GM18868 (cell line): ENCODE measurements around the gene CNDP1.
"Not testable (repeated sequence)": the region's sequence is repeated elsewhere in the genome, so short reads cannot be mapped to it uniquely, and the experiment has no call there.

Source experiments
- ATAC-seq: cut with Tn5 transposase; IDR thresholded peaks from one replicate; pipeline ENCODE4 v1.9.1; 2021; ENCODE audit warnings: mild to moderate bottlenecking, moderate library complexity; ENCODE audit not compliant: unreplicated experiment

The CNDP1 gene

DNA sequence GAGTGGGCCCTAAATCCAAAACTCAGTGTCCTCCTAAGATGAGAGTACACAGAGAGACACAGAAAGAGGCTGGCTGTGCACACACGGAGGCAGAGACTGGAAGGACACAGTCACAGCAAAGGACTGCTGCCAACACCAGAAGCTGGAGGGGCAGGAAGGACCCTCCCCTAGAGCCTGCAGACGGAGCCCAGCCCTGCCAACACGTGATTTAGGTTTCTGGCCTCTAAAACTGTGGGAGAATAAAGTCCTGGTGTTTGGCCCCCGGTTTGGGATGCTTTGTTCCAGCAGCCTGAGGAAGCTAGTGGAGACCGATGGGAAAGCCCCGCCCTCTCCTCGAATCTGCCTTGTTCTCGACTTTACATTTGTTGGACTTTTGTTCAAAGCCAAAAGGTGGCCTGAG, 10.6 kb downstream of the CNDP1 start:
- ATAC-seq: no peak

GRCh38 chr18:74546007-74546406, 11.7 kb downstream of the CNDP1 start:
- ATAC-seq: no peak

DNA sequence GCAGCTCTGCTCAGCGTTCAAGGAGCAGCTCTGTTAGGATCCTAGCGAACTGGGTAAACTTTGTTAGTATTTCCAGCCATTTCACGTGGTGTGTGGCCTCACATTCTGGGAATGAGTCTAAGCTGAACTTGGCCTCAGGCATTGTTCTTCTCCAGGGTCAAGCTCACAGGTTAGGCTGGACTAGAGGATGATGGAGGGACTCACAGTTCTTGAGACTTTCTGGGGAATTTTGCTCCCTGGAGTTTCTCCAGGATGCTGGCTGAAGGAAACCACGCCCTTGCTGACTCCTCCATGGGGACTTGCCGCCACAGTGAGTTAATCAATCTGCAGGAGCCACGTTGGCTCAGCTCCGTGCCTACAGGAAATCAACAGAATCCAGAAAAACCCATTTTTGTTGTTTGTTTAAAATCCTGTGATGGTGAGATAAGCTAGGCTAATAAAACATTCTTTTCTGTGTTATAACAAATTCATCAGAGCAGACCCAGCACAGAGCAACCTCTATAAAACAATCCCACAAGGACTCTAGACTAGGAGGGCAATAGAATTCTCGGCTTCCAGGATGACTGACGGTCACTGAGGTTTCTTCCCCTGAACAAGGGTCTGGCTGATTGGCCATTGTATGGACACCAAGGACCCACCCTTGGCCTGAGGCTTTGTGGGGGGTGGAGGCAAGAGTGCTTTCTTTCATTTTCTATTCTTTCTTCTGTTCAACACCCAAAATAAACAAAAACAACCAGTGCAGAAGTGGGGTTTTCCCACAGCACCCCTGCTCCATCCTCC, 12.6 kb downstream of the CNDP1 start:
- no peak for ATAC-seq

- no peak for ATAC-seq
These were observed 13.6 kb downstream of the CNDP1 start for GRCh38 chr18:74547860-74548259.

- no peak for ATAC-seq
These were observed 15.3 kb downstream of the CNDP1 start for GRCh38 chr18:74549591-74550104.

- ATAC-seq: no peak
These were observed 16.6 kb downstream of the CNDP1 start for GRCh38 chr18:74550886-74551285.

DNA sequence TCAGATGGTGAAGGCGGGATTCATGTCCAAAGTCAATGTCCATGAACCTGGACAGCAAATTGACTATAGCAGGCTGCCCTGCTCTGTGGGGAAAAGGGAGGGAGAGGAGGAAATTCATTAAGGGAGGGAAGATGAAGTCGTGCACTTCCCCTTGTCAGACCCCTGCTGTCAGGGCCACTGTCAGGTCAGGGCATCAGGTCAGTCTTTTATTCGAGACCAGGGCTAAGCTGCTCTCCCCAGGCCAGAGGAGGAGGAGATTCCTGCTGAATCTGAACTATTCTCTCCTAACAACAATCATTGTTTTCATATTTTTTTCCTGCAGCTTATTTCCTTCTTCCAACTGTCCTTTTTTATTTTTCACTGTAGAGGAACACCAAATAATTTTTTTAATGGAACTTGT, 17.2 kb downstream of the CNDP1 start:
- ATAC-seq: no peak

DNA sequence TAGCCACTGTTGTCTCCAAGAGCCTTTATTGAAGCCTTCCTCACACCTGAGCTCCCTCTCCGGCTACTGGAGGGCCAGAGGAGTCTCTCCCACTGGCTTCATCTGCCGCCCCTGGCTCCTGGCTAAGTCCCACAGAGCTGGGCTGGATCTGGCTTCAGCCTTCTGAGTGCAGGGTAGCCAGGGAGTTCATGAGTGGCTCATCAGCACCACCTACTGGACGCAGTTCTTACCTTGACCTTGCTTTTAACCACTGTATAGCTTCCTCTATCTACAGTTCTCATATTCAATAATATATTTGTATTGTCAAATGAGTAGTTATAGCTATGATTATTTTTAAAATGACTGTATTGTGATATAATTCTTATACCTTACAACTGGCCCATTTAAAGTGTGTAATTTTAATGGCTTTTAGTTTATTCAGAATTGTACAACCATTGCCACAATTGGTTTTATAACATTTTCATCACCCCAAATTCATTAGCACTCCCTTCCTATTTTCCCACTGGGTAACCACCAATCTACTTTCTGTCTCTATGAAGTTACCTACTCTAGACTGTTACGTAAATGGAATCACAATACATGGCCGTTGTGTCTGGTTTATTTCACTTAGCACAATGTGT, 17.7 kb downstream of the CNDP1 start:
- peak; percentile 98 for ATAC-seq

DNA sequence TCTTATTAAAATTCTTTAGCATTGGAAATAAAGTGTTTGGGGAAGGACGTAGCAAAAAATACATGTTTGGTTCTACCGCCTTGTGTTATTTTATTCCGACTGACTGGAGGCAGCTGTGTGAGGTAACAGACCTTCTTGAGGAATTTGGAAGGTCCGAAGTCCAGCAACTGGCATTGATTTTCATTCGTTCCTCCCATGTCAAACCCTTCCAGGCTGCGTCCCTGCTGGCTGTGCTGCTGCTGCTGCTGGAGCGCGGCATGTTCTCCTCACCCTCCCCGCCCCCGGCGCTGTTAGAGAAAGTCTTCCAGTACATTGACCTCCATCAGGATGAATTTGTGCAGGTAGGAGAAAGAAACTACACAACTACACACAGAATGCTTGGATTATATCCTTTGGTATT, 21.8 kb downstream of the CNDP1 start:
- no peak for ATAC-seq

GRCh38 chr18:74558096-74558495, 23.8 kb downstream of the CNDP1 start:
- ATAC-seq: no peak

GRCh38 chr18:74562131-74562730, 27.9 kb downstream of the CNDP1 start:
- ATAC-seq: no peak

GRCh38 chr18:74562775-74563174, 28.5 kb downstream of the CNDP1 start:
- no peak for ATAC-seq

- no peak for ATAC-seq
These were observed 29.7 kb downstream of the CNDP1 start for GRCh38 chr18:74563999-74564398.

GRCh38 chr18:74565164-74565563, 30.9 kb downstream of the CNDP1 start:
- not testable (repeated sequence) for ATAC-seq

DNA sequence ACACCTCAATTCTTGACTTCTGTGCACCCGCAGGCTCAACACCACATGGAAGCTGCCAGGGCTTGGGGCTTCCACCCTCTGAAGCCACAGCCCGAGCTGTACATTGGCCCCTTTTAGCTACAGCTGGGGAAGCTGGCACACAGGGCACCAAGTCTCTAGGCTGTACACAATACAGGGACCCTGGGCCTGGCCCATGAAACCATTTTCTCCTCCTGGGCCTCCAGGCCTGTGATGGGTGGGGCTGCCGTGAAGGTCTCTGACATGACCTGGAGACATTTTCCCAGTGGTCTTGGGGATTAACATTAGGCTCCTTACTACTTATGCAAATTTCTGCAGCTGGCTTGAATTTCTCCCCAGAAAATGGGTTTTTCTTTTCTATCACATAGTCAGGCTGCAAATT, 31.7 kb downstream of the CNDP1 start:
- not testable (repeated sequence) for ATAC-seq

- ATAC-seq: no peak
These were observed 33.5 kb downstream of the CNDP1 start for GRCh38 chr18:74567822-74568221.

- ATAC-seq: no peak
These were observed 35.1 kb downstream of the CNDP1 start for GRCh38 chr18:74569401-74569800.

DNA sequence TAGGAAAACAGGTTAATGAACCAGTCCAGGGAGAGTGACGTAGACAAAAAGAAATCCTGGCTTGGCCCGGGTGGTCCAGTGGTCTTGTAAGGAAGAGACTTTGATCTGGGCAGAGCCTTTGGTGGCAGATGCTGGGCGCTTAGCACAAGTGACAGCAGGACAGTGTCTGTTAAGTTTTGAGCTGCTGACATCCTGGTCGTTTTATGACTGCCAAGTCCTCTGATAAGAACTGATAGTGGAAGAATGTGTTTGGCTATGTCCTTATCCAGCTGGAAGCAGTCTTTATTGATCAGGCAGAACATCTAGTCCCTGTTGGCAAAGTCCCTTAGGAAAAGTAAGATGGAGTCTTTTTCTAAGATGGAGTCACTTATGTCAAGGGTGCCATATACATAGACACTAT, 36.0 kb downstream of the CNDP1 start:
- ATAC-seq: no peak

GRCh38 chr18:74571895-74572680, 37.8 kb downstream of the CNDP1 start:
- no peak for ATAC-seq

DNA sequence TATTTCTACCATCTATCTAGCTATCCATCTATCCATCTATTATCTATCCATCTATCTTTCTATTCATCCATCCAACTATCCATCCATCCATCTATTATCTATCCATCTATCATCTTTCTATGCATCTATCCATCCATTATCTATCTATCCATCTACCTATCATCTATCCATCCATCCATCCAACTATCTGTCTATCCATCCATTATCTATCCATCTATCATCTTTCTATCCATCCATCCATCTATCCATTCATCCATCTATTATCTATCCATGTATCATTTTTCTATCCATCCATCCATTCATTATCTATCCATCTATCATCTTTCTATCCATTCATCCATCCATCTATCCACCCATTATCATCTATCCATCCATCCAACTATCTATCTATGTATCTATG, 38.8 kb downstream of the CNDP1 start:
- no peak for ATAC-seq

DNA sequence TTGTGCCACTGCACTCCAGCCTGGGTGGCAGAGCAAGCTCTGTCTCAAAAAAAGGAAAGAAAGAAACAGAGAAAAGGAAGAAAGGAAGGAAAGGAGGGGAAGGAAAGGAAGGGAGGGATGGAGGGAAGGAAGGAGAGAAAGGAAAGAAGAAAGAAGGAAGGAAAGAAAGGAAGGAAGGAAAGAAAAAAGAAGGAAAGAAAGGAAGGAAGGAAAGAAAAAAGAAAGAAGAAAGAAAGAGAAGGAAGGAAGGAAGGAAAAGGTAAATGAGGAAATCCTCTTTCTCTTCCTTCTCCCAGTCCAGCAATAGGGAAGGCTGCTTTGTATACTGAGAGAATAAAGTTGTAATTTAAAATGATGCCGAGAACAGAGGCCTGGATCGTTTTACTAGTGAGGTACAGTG, 40.6 kb downstream of the CNDP1 start:
- ATAC-seq: no peak
